K562 (cell line): ENCODE measurements around the gene IL1RL2. TPM values are rescaled to one million over a fixed set of nuclear protein-coding genes. Genes with fewer than 3 reads are reported as not detected.

Source experiments
- ATF7 ChIP-seq: fragments of 450-650 bp; IDR thresholded peaks from 2 replicates; pipeline ENCODE4 v1.7.1; 2014; ENCODE audit warnings: mild to moderate bottlenecking, moderate library complexity
- GTF2A2 ChIP-seq: IDR thresholded peaks from 2 replicates; pipeline ENCODE4 v1.6.1; 2016; ENCODE audit warnings: mild to moderate bottlenecking, missing genetic modification characterization, missing compliant biosample characterization
- JUN ChIP-seq, 2 experiments: sonication (generic) in 1 of 2; formaldehyde crosslinking in 1 of 2; IDR thresholded peaks; 2 replicates each; pipeline versions ENCODE4 v1.6.1 to v1.8.0; 2012 to 2022; ENCODE audit warnings: borderline replicate concordance in 2 of 2, mild to moderate bottlenecking in 2 of 2, improper control_type of control experiment in 1 of 2, low read depth in 1 of 2, low read length in 1 of 2, missing genetic modification reagents in 1 of 2
- KLF6 ChIP-seq: fragments of 250-450 bp; sonication (Bioruptor Pico); IDR thresholded peaks from 2 replicates; pipeline ENCODE4 v1.4.0; 2020; ENCODE audit warnings: mild to moderate bottlenecking, moderate library complexity, borderline replicate concordance
- MEF2A ChIP-seq: IDR thresholded peaks from 2 replicates; pipeline ENCODE4 v1.6.1; 2011; ENCODE audit warnings: low read depth, mild to moderate bottlenecking, low read length, moderate library complexity; ENCODE audit not compliant: control insufficient read depth
- MYNN ChIP-seq, 2 experiments: sonication (generic); formaldehyde crosslinking in 1 of 2; IDR thresholded peaks; 2 replicates each; pipeline versions ENCODE4 v1.5.0 to v1.6.1; 2016 to 2020; ENCODE audit warnings: antibody characterized with exemption in 1 of 2, missing genetic modification reagents in 1 of 2
- NR2C2 ChIP-seq, 2 experiments: fragments of 200-800 bp in 1 of 2; sonication (Bioruptor generic) in 1 of 2; sonication (generic) in 1 of 2; formaldehyde crosslinking in 1 of 2; IDR thresholded peaks; 2 replicates each; pipeline versions ENCODE4 v1.6.1 to v1.8.0; 2016 to 2022; ENCODE audit warnings: mild to moderate bottlenecking in 1 of 2, missing compliant biosample characterization in 1 of 2, missing genetic modification characterization in 1 of 2, missing genetic modification reagents in 1 of 2
- RNF2 ChIP-seq: sonication (generic); IDR thresholded peaks from 2 replicates; pipeline ENCODE4 v1.6.1; 2016
- SMAD4 ChIP-seq: fragments of 250-450 bp; sonication (Bioruptor Pico); conservative IDR thresholded peaks from 2 replicates; pipeline ENCODE4 v1.8.0; 2021; ENCODE audit warnings: inconsistent platforms, mild to moderate bottlenecking, moderate library complexity
- ZNF23 ChIP-seq: fragments of 250-450 bp; sonication (Bioruptor Pico); IDR thresholded peaks from 2 replicates; pipeline ENCODE4 v1.4.0; 2020; ENCODE audit warnings: mild to moderate bottlenecking
- ZNF717 ChIP-seq: fragments of 250-450 bp; sonication (Bioruptor Pico); IDR thresholded peaks from 2 replicates; pipeline ENCODE4 v1.5.0; 2021
- ZNF780A ChIP-seq: fragments of 250-450 bp; sonication (Bioruptor Pico); IDR thresholded peaks from 2 replicates; pipeline ENCODE4 v1.5.0; 2021; ENCODE audit warnings: mild to moderate bottlenecking
- ZSCAN32 ChIP-seq: fragments of 450-650 bp; formaldehyde crosslinking; IDR thresholded peaks from 2 replicates; pipeline ENCODE4 v1.4.0; 2020; ENCODE audit warnings: mild to moderate bottlenecking, moderate library complexity
- polyA plus RNA-seq, 8 experiments: library from polyadenylated mRNA; depleted of rRNA in 4 of 8; stranded (reverse) in 5 of 8; unstranded in 3 of 8; fragments of >200 nt; fragmentation: Nextera tagmentation in 2 of 8; fragmentation: Illumina TruSeq in 1 of 8; extraction: Ambion mirVana in 2 of 8; extraction: Trizol in 1 of 8; gene quantifications; 2 replicates each; pipeline versions ENCODE4 v1.2.1 to v1.2.3, GENCODE V29; 2011 to 2014; ENCODE audit warnings: inconsistent platforms in 1 of 8, missing spikeins in 1 of 8
- total RNA-seq, 7 experiments: library from RNA; depleted of rRNA in 6 of 7; stranded (reverse); fragments of >200 nt in 6 of 7; fragmentation: Illumina TruSeq in 2 of 7; extraction: Trizol in 2 of 7; gene quantifications; 2 replicates each; pipeline versions ENCODE4 v1.2.1 to v1.2.3, GENCODE V29; 2011 to 2021; ENCODE audit warnings: low replicate concordance in 1 of 7
- TF ChIP-seq, protein P1 (sequence below): fragments of 450-650 bp; IDR thresholded peaks from 2 replicates; pipeline ENCODE4 v1.6.1; 2016; ENCODE audit warnings: mild to moderate bottlenecking, moderate library complexity

Gene IL1RL2
- total and polyA plus RNA-seq, 9 of the 15 experiments (the other 6 are each of a cell fraction or from before 2014, with no cell fraction given): not detected

GRCh38 chr2:102258386-102259074 lies 71.7 kb downstream of the IL1RL2 start (continued):
- TF ChIP-seq, protein P1, sequence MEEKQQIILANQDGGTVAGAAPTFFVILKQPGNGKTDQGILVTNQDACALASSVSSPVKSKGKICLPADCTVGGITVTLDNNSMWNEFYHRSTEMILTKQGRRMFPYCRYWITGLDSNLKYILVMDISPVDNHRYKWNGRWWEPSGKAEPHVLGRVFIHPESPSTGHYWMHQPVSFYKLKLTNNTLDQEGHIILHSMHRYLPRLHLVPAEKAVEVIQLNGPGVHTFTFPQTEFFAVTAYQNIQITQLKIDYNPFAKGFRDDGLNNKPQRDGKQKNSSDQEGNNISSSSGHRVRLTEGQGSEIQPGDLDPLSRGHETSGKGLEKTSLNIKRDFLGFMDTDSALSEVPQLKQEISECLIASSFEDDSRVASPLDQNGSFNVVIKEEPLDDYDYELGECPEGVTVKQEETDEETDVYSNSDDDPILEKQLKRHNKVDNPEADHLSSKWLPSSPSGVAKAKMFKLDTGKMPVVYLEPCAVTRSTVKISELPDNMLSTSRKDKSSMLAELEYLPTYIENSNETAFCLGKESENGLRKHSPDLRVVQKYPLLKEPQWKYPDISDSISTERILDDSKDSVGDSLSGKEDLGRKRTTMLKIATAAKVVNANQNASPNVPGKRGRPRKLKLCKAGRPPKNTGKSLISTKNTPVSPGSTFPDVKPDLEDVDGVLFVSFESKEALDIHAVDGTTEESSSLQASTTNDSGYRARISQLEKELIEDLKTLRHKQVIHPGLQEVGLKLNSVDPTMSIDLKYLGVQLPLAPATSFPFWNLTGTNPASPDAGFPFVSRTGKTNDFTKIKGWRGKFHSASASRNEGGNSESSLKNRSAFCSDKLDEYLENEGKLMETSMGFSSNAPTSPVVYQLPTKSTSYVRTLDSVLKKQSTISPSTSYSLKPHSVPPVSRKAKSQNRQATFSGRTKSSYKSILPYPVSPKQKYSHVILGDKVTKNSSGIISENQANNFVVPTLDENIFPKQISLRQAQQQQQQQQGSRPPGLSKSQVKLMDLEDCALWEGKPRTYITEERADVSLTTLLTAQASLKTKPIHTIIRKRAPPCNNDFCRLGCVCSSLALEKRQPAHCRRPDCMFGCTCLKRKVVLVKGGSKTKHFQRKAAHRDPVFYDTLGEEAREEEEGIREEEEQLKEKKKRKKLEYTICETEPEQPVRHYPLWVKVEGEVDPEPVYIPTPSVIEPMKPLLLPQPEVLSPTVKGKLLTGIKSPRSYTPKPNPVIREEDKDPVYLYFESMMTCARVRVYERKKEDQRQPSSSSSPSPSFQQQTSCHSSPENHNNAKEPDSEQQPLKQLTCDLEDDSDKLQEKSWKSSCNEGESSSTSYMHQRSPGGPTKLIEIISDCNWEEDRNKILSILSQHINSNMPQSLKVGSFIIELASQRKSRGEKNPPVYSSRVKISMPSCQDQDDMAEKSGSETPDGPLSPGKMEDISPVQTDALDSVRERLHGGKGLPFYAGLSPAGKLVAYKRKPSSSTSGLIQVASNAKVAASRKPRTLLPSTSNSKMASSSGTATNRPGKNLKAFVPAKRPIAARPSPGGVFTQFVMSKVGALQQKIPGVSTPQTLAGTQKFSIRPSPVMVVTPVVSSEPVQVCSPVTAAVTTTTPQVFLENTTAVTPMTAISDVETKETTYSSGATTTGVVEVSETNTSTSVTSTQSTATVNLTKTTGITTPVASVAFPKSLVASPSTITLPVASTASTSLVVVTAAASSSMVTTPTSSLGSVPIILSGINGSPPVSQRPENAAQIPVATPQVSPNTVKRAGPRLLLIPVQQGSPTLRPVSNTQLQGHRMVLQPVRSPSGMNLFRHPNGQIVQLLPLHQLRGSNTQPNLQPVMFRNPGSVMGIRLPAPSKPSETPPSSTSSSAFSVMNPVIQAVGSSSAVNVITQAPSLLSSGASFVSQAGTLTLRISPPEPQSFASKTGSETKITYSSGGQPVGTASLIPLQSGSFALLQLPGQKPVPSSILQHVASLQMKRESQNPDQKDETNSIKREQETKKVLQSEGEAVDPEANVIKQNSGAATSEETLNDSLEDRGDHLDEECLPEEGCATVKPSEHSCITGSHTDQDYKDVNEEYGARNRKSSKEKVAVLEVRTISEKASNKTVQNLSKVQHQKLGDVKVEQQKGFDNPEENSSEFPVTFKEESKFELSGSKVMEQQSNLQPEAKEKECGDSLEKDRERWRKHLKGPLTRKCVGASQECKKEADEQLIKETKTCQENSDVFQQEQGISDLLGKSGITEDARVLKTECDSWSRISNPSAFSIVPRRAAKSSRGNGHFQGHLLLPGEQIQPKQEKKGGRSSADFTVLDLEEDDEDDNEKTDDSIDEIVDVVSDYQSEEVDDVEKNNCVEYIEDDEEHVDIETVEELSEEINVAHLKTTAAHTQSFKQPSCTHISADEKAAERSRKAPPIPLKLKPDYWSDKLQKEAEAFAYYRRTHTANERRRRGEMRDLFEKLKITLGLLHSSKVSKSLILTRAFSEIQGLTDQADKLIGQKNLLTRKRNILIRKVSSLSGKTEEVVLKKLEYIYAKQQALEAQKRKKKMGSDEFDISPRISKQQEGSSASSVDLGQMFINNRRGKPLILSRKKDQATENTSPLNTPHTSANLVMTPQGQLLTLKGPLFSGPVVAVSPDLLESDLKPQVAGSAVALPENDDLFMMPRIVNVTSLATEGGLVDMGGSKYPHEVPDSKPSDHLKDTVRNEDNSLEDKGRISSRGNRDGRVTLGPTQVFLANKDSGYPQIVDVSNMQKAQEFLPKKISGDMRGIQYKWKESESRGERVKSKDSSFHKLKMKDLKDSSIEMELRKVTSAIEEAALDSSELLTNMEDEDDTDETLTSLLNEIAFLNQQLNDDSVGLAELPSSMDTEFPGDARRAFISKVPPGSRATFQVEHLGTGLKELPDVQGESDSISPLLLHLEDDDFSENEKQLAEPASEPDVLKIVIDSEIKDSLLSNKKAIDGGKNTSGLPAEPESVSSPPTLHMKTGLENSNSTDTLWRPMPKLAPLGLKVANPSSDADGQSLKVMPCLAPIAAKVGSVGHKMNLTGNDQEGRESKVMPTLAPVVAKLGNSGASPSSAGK: peak; percentile 47
- TF ChIP-seq MEF2A (no peak), GTF2A2 (tag) (peak; percentile 67; the same call in 1 of the 2 replicates), ZNF23 (CRISPR knock-in tag) (0 out of 2 replicates have a peak, but pooled peaks have one; percentile 9), SMAD4 (CRISPR knock-in tag) (peak; percentile 80), ZNF717 (CRISPR knock-in tag) (no peak), ZSCAN32 (peak; percentile 15; the same call in 1 of the 2 replicates), ZNF780A (no peak), JUN (IDR thresholded peaks at IDR 0.05; ENCODE audit: borderline replicate concordance, low read depth, low read length) (peak; percentile 92), JUN (CRISPR knock-in tag; IDR thresholded peaks at IDR 0.05; ENCODE audit: borderline replicate concordance) (no peak), ATF7 (peak; percentile 22; the same call in 1 of the 2 replicates), NR2C2 (CRISPR knock-in tag; IDR thresholded peaks at IDR 0.05) (no peak), NR2C2 (tag; IDR thresholded peaks at IDR 0.05) (peak; percentile 81; the same call in 1 of the 2 replicates), KLF6 (CRISPR knock-in tag) (no peak), MYNN (IDR thresholded peaks at IDR 0.05) (no peak), MYNN (CRISPR knock-in tag; IDR thresholded peaks at IDR 0.05) (no peak), RNF2 (peak; percentile 23; the same call in 1 of the 2 replicates)
